HG03159 (cell line): ENCODE measurements around the gene FST.

ENCODE experiments used
- ATAC-seq: cut with Tn5 transposase; IDR thresholded peaks from one replicate; pipeline ENCODE4 v1.9.1; 2021; ENCODE audit warnings: mild to moderate bottlenecking, moderate library complexity; ENCODE audit not compliant: unreplicated experiment

FST gene

DNA sequence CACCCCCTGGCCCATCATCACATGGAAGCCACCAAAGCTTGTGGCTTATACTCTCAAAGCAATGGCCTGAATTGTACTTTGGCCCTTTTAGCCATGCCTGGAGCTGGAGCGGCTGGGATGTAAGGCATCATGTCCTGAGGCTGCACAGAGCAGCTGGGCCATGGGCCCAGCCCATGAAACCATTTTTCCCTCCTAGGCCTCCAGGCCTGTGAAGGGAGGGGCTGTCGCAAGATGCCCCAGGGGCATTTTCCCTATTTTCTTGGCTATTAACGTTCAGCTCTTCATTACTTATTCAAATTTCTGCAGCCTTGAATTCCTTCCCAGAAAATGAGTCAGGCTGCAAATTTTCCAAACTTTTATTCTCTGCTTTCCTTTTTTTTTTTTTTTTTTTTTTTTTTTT, 27.7 kb downstream of the FST start:
- ATAC-seq = no peak

DNA sequence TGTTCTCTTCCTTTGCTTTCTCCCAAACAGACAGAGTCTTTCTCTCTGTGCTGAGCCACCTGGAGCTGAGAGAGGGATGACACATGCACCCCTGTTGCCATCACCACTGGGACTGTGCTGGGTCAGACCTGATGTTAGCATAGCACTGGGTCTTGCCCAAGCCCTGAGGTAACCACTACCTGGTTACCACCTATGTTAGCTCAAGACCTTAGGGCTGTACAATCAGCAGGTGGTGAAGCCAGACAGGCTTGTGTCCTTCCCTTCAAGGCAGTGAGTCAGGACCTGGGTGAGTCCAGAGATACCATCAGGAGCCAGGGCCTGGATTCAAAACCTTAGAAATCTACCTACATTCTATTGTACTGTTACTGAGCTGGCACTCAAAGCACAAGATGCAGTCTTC, 32.1 kb downstream of the FST start:
- no peak for ATAC-seq

DNA sequence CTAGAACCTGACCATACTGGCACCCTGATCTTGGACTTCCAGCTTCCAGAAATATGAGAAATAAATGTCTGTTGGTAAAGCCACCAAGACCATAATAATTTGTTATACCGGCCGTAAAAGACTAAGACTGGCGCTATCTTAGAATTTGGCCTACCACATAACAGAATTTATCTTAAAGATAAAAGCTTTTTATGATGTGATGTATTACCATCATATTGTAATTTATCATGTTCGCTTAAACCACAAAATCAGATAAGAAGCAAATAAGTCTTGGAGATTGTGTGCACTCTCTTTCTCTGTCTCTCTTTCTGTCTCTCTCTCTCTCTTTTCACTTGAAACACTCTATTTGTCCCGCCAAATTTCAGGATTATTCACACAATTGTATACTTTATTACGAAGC, 35.6 kb downstream of the FST start:
- no peak for ATAC-seq

DNA sequence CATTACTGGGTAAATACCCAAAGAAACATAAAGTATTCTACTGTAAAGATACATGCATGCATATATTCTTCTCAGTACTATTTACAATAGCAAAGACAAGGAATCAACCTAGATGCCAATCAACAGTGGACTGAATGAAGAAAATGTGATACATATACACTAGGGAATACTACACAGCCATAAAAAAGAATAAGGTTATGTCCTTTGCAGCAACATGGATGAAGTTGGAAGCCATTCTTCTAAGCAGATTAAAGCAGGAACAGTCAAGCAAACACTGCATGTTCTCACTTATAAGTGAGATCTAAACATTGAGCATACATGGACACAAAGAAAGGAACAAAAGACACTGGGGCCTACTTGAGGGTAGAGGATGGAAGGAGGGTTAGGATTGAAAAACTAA, 40.4 kb downstream of the FST start:
- no peak for ATAC-seq
